BE2C (cell line): ENCODE data around the gene GLIS1.

Experiments used
- DNase-seq: peaks from one replicate; pipeline ENCODE4 v3.0.0-alpha.2; 2020
- H3K27me3 ChIP-seq: fragments of 250-450 bp; sonication (Bioruptor Pico); 2 replicates; pipeline ENCODE4 v1.5.1; 2020; ENCODE audit warnings: mild to moderate bottlenecking
- H3K36me3 ChIP-seq: fragments of 250-450 bp; sonication (Bioruptor Pico); 2 replicates; pipeline ENCODE4 v1.5.1; 2020; ENCODE audit warnings: mild to moderate bottlenecking
- H3K4me1 ChIP-seq: fragments of 250-450 bp; sonication (Bioruptor Pico); 2 replicates; pipeline ENCODE4 v1.5.1; 2020
- H3K4me3 ChIP-seq: 2 replicates; pipeline ENCODE4 v1.5.1; 2011; ENCODE audit warnings: low read depth, low read length
- H3K9me3 ChIP-seq: fragments of 250-450 bp; sonication (Bioruptor Pico); 2 replicates; pipeline ENCODE4 v1.5.1; 2020
- TF ChIP-seq, protein P1 (sequence below): IDR thresholded peaks from 2 replicates; pipeline ENCODE4 v1.5.1; 2012; ENCODE audit warnings: mild to moderate bottlenecking, low read depth, low read length

Gene GLIS1

DNA sequence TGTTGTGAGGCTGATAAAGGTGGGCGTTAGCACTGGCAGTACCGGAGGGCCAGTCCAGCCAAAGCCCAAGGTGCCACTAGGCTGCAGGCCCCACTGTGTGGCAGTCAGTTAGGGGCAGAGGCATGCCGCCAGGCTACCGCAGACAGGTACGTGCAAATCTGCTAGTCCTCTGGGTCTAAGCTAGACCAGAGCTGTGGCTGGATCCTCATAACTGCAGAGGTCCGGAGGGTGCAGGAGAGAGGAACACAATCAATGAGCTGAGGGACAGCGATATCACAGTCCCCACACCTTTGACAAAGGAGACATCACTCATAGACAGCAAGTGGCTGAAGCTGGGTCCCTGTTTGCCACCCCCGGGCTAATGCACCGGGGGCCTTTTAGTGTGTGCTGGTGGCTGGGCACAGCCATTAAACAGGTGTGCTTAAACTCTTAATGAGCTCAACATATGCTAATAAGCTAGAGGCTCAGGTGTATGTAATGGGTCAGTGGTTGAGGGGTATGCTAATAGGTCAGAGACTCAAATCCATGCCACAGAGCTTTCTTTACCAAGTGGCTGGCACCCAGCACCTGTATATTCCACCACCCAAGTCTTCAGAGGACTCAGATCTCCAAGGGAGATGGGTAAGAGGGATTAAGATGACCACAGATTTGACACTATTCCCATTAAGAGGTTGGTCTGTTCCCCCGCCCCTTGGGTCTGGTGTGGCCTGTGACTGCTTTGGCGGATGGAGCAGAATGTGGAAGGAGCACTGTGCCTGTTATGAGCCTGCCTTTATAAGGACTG, 82.0 kb downstream of the GLIS1 start:
- Histone ChIP-seq H3K4me1 (no peaks in the 10 kb centered on the region), H3K27me3 (no peaks in the 10 kb centered on the region), H3K36me3 (no peaks in the 10 kb centered on the region), H3K9me3 (no peaks in the 10 kb centered on the region), H3K4me3 (no peak overlapping the region)
- TF ChIP-seq, protein P1, sequence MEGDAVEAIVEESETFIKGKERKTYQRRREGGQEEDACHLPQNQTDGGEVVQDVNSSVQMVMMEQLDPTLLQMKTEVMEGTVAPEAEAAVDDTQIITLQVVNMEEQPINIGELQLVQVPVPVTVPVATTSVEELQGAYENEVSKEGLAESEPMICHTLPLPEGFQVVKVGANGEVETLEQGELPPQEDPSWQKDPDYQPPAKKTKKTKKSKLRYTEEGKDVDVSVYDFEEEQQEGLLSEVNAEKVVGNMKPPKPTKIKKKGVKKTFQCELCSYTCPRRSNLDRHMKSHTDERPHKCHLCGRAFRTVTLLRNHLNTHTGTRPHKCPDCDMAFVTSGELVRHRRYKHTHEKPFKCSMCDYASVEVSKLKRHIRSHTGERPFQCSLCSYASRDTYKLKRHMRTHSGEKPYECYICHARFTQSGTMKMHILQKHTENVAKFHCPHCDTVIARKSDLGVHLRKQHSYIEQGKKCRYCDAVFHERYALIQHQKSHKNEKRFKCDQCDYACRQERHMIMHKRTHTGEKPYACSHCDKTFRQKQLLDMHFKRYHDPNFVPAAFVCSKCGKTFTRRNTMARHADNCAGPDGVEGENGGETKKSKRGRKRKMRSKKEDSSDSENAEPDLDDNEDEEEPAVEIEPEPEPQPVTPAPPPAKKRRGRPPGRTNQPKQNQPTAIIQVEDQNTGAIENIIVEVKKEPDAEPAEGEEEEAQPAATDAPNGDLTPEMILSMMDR: no peak
- DNase-seq: no peak

DNA sequence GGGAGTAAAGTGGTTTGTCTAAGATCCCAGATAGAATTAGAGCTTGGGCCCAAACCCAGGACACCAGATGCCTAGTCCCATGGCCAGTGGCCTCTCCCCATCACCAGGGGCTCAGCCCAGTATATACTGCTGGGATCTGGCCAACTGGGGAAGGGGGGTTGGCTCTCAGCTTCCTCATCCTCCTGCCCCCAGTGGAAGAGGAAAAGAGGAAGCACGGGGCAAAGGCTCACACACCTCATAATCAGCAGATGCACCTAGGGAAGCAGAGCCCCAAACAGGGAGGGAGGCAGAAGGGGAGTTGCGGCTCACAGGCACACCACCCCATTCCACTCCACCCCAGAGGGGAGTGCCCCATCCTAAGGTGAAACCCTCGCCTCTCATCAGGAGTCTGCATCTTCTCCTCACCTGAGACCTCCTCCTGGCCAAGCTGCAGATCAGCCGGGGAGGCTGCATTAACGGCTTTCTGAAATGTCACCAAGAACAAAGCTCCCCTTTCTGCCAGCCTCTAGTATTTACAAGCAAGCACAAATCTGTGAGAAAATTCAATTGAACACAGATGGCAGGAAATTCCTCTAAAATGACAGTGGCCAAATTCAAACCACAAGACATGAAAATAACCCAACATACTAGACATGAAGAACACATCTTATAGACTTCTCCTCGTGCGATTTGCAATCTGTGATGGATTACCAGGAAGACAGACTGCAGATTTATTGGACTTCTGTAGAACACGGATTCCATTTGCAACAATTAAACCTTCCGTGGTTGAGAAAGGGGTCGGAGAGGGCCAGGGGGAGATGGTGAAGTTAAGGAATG, 82.8 kb downstream of the GLIS1 start:
- no peaks in the 10 kb centered on the region for H3K27me3 ChIP-seq
- H3K36me3 ChIP-seq: no peaks in the 10 kb centered on the region

DNA sequence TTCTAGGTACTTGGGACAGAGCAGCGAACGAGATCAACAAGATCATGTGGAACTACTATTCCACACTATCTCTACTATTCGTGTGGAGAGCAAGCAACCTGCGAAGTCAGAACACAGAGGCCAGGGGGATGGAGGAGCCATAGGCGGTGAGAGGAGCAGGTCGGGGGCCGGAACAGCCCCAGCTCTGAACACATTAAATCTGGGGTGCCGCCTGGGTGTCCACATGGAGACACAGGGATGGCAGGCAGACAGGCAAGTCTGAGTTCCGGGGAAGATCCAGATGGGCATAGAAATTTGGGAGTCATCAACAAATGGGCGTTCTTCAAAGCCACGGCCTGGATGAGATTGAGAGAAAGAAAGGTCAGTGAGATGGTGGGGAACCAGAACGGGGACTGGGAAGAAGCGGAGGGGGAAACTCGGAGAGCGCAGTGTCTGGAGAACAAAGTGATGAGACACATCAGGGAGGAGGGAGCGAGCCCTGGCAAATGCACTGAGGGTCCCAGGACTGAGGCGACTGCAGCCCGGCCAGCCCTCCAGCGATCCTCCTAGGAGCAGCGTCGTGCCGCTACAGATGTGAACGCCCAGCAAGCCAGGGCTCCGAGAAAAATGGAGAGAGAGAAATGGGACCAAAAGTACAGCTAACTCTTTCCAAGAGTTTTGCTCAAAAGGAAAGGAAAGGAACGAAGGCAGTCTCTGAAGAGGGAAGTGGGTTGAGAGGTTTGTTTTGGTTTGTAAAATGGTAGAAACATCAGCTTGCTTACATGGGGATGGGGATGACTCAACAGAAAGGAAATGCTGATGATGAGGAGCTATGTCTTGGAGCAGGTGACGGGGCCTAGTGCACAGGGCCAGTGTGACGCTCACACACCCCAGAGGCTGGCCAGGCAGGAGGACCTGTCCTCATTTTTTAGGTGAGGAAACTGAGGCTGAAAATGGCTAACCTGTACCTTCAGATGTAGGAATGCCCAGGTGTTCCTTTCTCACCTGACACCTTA, 84.5 kb downstream of the GLIS1 start:
- Histone ChIP-seq H3K9me3 (no peaks in the 10 kb centered on the region), H3K4me3 (no peak overlapping the region), H3K27me3 (no peaks in the 10 kb centered on the region), H3K36me3 (no peaks in the 10 kb centered on the region), H3K4me1 (no peaks in the 10 kb centered on the region)
- TF ChIP-seq, protein P1: no peak
- no peak for DNase-seq

More for the DNA sequence above, 82.8 kb downstream of the GLIS1 start:
- H3K4me3 ChIP-seq: no peak overlapping the region
- no peaks in the 10 kb centered on the region for H3K9me3 ChIP-seq
- no peaks in the 10 kb centered on the region for H3K4me1 ChIP-seq
- TF ChIP-seq, protein P1: no peak
- no peak for DNase-seq

DNA sequence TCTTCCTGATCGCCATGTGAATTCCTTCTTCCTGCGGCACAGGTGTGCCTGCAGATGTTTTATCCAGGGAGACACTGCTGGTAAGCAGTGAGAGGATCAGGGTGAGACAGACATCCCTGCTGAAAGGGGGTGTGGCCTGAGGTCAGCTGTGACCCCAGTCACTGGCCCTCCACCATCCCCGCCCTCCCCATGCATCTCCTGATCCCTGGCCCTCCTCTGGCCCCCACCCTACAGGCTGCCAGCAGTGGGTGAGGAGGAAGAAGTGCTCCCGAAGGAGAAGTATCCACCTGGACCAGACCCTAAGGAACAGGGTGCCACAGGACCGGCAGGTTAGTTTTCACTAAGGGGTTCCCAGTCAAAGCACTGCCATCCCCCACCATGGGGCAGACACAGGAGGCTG, 85.3 kb downstream of the GLIS1 start:
- TF ChIP-seq, protein P1: no peak
- Histone ChIP-seq H3K9me3 (no peaks in the 10 kb centered on the region), H3K36me3 (no peaks in the 10 kb centered on the region), H3K27me3 (no peaks in the 10 kb centered on the region), H3K4me3 (no peak overlapping the region), H3K4me1 (no peaks in the 10 kb centered on the region)
- no peak for DNase-seq

DNA sequence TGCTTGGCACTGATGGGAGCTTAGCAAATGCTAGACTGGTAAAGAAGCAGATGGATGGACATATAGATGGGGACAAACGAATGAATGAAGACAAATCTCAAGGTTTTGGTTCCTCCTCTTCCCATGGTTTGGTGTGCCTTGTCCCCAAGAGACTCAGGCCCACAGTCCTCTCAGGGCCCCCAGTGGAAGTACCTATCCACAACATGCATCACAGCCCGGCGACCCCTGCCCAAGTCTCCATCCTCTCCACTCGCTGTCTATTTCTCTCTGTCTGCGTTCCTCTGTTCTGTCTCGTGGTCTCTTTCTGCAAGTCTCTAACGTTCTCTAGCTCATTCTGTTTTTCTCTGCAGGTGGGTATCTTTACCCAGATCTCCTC, 85.8 kb downstream of the GLIS1 start:
- Histone ChIP-seq H3K36me3 (no peaks in the 10 kb centered on the region), H3K9me3 (no peaks in the 10 kb centered on the region), H3K4me1 (no peaks in the 10 kb centered on the region), H3K27me3 (no peaks in the 10 kb centered on the region), H3K4me3 (no peak overlapping the region)
- no peak for DNase-seq
- TF ChIP-seq, protein P1: no peak
